ENCODE data around the gene FANCE.
"Not testable (repeated sequence)": the region's sequence is repeated elsewhere in the genome, so short reads cannot be mapped to it uniquely, and the experiment has no call there.

Gene FANCE

GRCh38 chr6:35452183-35453090 is at the start of gene FANCE:
Gene FANCE, plus strand, starts transcription at chr6:35452338. Its CDS starts 208 bp downstream, at chr6:35452546.
- peak; percentile 96 for DNase-seq

- no peak for DNase-seq
Measured at GRCh38 chr6:35402856-35403191, 49.3 kb upstream of the FANCE start.

- DNase-seq: no peak
Measured at GRCh38 chr6:35403544-35404442, 48.3 kb upstream of the FANCE start.

- no peak for DNase-seq
Measured at GRCh38 chr6:35406711-35407485, 45.2 kb upstream of the FANCE start.

- DNase-seq: no peak
Measured at GRCh38 chr6:35409245-35409644, 42.9 kb upstream of the FANCE start.

- DNase-seq: no peak
Measured at GRCh38 chr6:35410131-35410530, 42.0 kb upstream of the FANCE start.

- no peak for DNase-seq
Measured at GRCh38 chr6:35411066-35411465, 41.1 kb upstream of the FANCE start.

GRCh38 chr6:35412102-35412501 is 40.0 kb upstream of the FANCE start:
- no peak for DNase-seq

GRCh38 chr6:35413911-35414310 is 38.2 kb upstream of the FANCE start:
- no peak for DNase-seq

GRCh38 chr6:35415065-35415891 is 36.9 kb upstream of the FANCE start:
- DNase-seq: peak; percentile 70

GRCh38 chr6:35417979-35418661 is 34.0 kb upstream of the FANCE start:
- no peak for DNase-seq

GRCh38 chr6:35419417-35419816 is 32.7 kb upstream of the FANCE start:
- DNase-seq: no peak

- no peak for DNase-seq
Measured at GRCh38 chr6:35419961-35420360, 32.2 kb upstream of the FANCE start.

- no peak for DNase-seq
Measured at GRCh38 chr6:35425284-35425683, 26.9 kb upstream of the FANCE start.

- no peak for DNase-seq
Measured at GRCh38 chr6:35426074-35426473, 26.1 kb upstream of the FANCE start.

- DNase-seq: no peak
Measured at GRCh38 chr6:35427435-35427834, 24.7 kb upstream of the FANCE start.

GRCh38 chr6:35427851-35428321 is 24.3 kb upstream of the FANCE start:
- no peak for DNase-seq

- no peak for DNase-seq
Measured at GRCh38 chr6:35428421-35429149, 23.6 kb upstream of the FANCE start.

GRCh38 chr6:35429463-35429862 is 22.7 kb upstream of the FANCE start:
- no peak for DNase-seq

GRCh38 chr6:35432291-35432690 is 19.8 kb upstream of the FANCE start:
- DNase-seq: no peak

GRCh38 chr6:35432702-35433101 is 19.4 kb upstream of the FANCE start:
- not testable (repeated sequence) for DNase-seq
